NCI-H1436 treated with DMSO at 0.1 percent for 48 hours (cell line): ENCODE measurements around the gene CERS6.
"Not testable (repeated sequence)": the region's sequence is repeated elsewhere in the genome, so short reads cannot be mapped to it uniquely, and the experiment has no call there.

Source experiments
- DNase-seq: peaks from one replicate; lab custom pipeline; 2025; lab: John Stamatoyannopoulos, UW

Gene CERS6

GRCh38 chr2:168773719-168774521 is 317.8 kb downstream of the CERS6 start:
- DNase-seq = no peak

- DNase-seq = no peak
These were observed 319.8 kb downstream of the CERS6 start for GRCh38 chr2:168775837-168776236.

GRCh38 chr2:168780669-168781071 is 324.6 kb downstream of the CERS6 start:
- DNase-seq = no peak

GRCh38 chr2:168781191-168781817 is 325.2 kb downstream of the CERS6 start:
- no peak for DNase-seq

- no peak for DNase-seq
These were observed 326.2 kb downstream of the CERS6 start for GRCh38 chr2:168782271-168782670.

- no peak for DNase-seq
These were observed 328.9 kb downstream of the CERS6 start for GRCh38 chr2:168784993-168785392.

- no peak for DNase-seq
These were observed 331.2 kb downstream of the CERS6 start for GRCh38 chr2:168787098-168787781.

- no peak for DNase-seq
These were observed 331.8 kb downstream of the CERS6 start for GRCh38 chr2:168787782-168788376.

GRCh38 chr2:168789776-168790175 is 333.7 kb downstream of the CERS6 start:
- no peak for DNase-seq

- DNase-seq = no peak
These were observed 334.3 kb downstream of the CERS6 start for GRCh38 chr2:168790226-168790902.

GRCh38 chr2:168791140-168791539 is 335.1 kb downstream of the CERS6 start:
- not testable (repeated sequence) for DNase-seq

GRCh38 chr2:168793596-168793995 is 337.5 kb downstream of the CERS6 start:
- DNase-seq = no peak

- DNase-seq = no peak
These were observed 338.9 kb downstream of the CERS6 start for GRCh38 chr2:168794968-168795367.

- no peak for DNase-seq
These were observed 340.1 kb downstream of the CERS6 start for GRCh38 chr2:168796090-168796577.

- no peak for DNase-seq
These were observed 340.7 kb downstream of the CERS6 start for GRCh38 chr2:168796583-168797285.

- DNase-seq = no peak
These were observed 341.2 kb downstream of the CERS6 start for GRCh38 chr2:168797286-168797655.

- no peak for DNase-seq
These were observed 342.2 kb downstream of the CERS6 start for GRCh38 chr2:168798076-168798887.

GRCh38 chr2:168798888-168799410 is 342.9 kb downstream of the CERS6 start:
- no peak for DNase-seq

GRCh38 chr2:168801471-168801870 is 345.4 kb downstream of the CERS6 start:
- DNase-seq = no peak
